Gastroesophageal sphincter (tissue), 3 donors: Measurements from ENCODE around the gene SLC44A1.

Experiments
- EP300 ChIP-seq: sonication (generic); formaldehyde crosslinking; IDR thresholded peaks from one replicate; pipeline ENCODE4 v1.6.1; 2017; ENCODE audit warnings: antibody characterized with exemption, mild to moderate bottlenecking
- POLR2A ChIP-seq, 2 donors: fragments of 450-650 bp; IDR thresholded peaks; one replicate each; pipeline ENCODE4 v1.6.1; 2017; ENCODE audit warnings: antibody characterized with exemption in 2 of 2, mild to moderate bottlenecking in 2 of 2, moderate library complexity in 1 of 2
- TF ChIP-seq, protein P1 (sequence below), 4 experiments: fragments of 200-600 bp in 2 of 4; fragments of 450-650 bp in 2 of 4; sonication (generic) in 1 of 4; IDR thresholded peaks; one replicate each; pipeline ENCODE4 v1.5.1; 2017 to 2019; ENCODE audit warnings: antibody characterized with exemption in 4 of 4, mild to moderate bottlenecking in 2 of 4, moderate library complexity in 2 of 4

DNA sequence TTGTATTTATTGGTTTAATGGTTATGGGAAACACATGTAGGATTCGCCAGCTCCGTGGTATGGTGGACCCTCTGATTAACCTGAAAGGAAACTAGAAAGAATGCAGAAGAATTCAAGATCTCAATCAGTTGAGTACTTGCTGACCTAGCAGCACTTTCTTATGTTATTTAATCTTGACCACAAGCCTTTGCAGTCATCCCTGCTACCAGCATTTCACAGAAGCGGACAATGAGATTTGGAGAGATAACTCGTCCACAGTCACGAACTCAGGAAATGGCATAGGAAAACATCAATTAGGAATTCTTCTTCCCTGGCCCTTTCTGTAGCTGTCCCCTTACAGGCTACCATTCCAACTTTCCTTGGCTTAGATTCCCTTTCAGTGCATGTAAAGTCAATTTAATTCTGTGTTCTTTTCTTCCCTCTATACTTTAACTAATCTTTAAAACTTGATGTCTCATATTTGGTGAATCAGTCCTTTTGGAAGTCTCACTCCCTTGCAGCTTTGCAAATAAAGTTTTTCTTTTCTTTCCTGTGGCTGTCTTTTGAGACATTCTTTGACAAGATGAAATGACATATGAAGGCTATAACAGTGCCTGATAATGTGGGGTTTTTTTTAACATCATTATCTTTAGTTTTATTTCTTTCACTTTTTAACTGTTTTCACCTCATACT is 1.3 kb upstream of the SLC44A1 start:
- TF ChIP-seq, protein P1, sequence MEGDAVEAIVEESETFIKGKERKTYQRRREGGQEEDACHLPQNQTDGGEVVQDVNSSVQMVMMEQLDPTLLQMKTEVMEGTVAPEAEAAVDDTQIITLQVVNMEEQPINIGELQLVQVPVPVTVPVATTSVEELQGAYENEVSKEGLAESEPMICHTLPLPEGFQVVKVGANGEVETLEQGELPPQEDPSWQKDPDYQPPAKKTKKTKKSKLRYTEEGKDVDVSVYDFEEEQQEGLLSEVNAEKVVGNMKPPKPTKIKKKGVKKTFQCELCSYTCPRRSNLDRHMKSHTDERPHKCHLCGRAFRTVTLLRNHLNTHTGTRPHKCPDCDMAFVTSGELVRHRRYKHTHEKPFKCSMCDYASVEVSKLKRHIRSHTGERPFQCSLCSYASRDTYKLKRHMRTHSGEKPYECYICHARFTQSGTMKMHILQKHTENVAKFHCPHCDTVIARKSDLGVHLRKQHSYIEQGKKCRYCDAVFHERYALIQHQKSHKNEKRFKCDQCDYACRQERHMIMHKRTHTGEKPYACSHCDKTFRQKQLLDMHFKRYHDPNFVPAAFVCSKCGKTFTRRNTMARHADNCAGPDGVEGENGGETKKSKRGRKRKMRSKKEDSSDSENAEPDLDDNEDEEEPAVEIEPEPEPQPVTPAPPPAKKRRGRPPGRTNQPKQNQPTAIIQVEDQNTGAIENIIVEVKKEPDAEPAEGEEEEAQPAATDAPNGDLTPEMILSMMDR (IDR thresholded peaks at IDR 0.05), result no peak
- no peak for TF ChIP-seq POLR2A (IDR thresholded peaks at IDR 0.05)
- TF ChIP-seq EP300, result no peak
